Measurements from ENCODE around the gene MCM3AP. TPM values are rescaled to one million over a fixed set of nuclear protein-coding genes. Genes with fewer than 3 reads are reported as not detected.

MCM3AP gene
- total and polyA plus RNA-seq, 7 donors, result 16.9 to 92.8 (median 48.9) TPM

- intact Hi-C loops (cut with DNase I), result no loop called here
- Histone ChIP-seq H3K27me3 (no peaks in the 10 kb centered on the region), H3K9me3 (no peaks in the 10 kb centered on the region), H3K4me1 (no peaks in the 10 kb centered on the region), H3K4me3 (no peak overlapping the region), H3K36me3 (peaks cover 54 to 98% (median 72%) of the 10 kb centered on the region in 4 donors), H3K27ac (no peak overlapping the region)
- 87 to 89% methylated on average over 26 of the region's 26 CpGs for WGBS, 2 donors
- no peak for DNase-seq
- no peak for TF ChIP-seq POLR2AphosphoS5 (IDR thresholded peaks at IDR 0.05)
- TF ChIP-seq CTCF (IDR thresholded peaks at IDR 0.05), result no peak
- no peak for TF ChIP-seq POLR2A (IDR thresholded peaks at IDR 0.05)
- TF ChIP-seq EP300 (IDR thresholded peaks at IDR 0.05), result no peak
These were observed 19.5 kb downstream of the MCM3AP start for GRCh38 chr21:46265736-46266525.

DNA sequence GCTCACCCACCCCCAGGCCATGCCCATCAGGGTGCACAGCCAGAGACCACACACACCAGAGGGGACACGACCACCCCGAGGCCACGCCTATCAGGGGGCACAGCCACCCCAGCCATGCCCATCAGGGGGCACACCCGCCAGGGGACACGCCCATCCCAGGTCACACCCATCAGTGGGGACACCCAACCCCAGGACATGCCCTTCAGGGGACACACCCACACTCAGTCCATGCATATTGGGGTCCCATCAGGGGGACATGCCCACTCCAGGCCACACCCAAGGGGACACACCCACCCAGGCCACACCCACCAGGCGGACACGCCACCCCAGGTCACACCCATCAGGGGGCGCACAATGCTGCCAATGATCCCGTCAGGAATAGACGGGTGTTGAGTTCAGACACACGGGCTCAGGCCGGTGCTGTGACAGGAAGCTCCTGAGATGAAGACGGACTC, 20.7 kb downstream of the MCM3AP start:
- Histone ChIP-seq H3K4me1 (no peaks in the 10 kb centered on the region), H3K36me3 (peaks cover 59 to 98% (median 75%) of the 10 kb centered on the region in 4 donors), H3K4me3 (no peak overlapping the region), H3K27ac (no peak overlapping the region), H3K27me3 (no peaks in the 10 kb centered on the region), H3K9me3 (no peaks in the 10 kb centered on the region)
- no peak for DNase-seq
- intact Hi-C loops (cut with DNase I), result no loop called here
- no peak for TF ChIP-seq EP300 (IDR thresholded peaks at IDR 0.05)
- TF ChIP-seq POLR2AphosphoS5 (IDR thresholded peaks at IDR 0.05), result no peak
- no peak for TF ChIP-seq CTCF (IDR thresholded peaks at IDR 0.05)
- TF ChIP-seq POLR2A (IDR thresholded peaks at IDR 0.05), result no peak
- 73 to 85% methylated on average over 13 of the region's 13 CpGs for WGBS, 2 donors

DNA sequence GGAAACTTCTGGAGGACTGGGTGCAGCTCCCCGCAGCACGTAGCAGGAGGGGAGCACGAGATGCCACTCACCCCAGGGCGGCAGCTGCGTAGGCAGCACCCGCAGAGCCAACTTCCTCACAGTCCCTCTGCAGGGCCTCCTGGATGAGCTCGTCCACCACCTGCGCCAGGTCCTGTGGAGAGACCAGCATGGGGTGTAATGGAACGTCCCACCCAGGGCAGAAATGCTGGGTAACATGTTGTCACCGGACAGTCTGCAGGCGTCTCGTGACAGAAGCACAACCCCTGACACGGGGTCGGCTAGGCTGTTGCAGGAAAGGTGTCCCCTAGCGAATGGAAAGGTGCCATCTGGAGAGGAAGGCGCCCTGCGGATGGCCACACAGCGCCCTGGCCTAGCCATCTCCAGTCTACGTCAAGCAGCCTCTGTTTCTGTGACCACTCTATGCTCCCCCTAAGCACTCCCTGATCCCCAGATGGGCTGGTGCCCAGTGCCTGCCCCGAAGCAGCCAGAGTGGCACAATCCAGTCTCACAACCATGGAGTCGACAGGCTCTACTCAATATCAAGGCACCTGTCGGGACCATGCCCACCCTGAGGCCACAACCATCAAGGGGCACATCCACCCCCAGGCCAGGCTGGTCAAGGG, 21.2 kb downstream of the MCM3AP start:
- 95 to 96% methylated on average over 22 of the region's 22 CpGs for WGBS, 2 donors
- Histone ChIP-seq H3K27ac (no peak overlapping the region), H3K9me3 (no peaks in the 10 kb centered on the region), H3K27me3 (no peaks in the 10 kb centered on the region), H3K4me3 (no peak overlapping the region), H3K4me1 (no peaks in the 10 kb centered on the region), H3K36me3 (peaks cover 54 to 98% (median 74%) of the 10 kb centered on the region in 4 donors)
- no peak for DNase-seq
- intact Hi-C loops (cut with DNase I), result no loop called here
- TF ChIP-seq POLR2A (IDR thresholded peaks at IDR 0.05), result no peak
- no peak for TF ChIP-seq POLR2AphosphoS5 (IDR thresholded peaks at IDR 0.05)
- no peak for TF ChIP-seq CTCF (IDR thresholded peaks at IDR 0.05)
- TF ChIP-seq EP300 (IDR thresholded peaks at IDR 0.05), result no peak

- Histone ChIP-seq H3K36me3 (peaks cover 63 to 98% (median 83%) of the 10 kb centered on the region in 4 donors), H3K27me3 (no peaks in the 10 kb centered on the region), H3K4me1 (no peaks in the 10 kb centered on the region), H3K9me3 (no peaks in the 10 kb centered on the region), H3K4me3 (no peak overlapping the region), H3K27ac (no peak overlapping the region)
- TF ChIP-seq CTCF (IDR thresholded peaks at IDR 0.05), result no peak
- no peak for TF ChIP-seq POLR2A (IDR thresholded peaks at IDR 0.05)
- TF ChIP-seq POLR2AphosphoS5 (IDR thresholded peaks at IDR 0.05), result no peak
- TF ChIP-seq EP300 (IDR thresholded peaks at IDR 0.05), result no peak
- 92 to 96% methylated on average over 18 of the region's 18 CpGs for WGBS, 2 donors
- intact Hi-C loops (cut with DNase I), result no loop called here
- DNase-seq, result no peak
These were observed 28.9 kb downstream of the MCM3AP start for GRCh38 chr21:46256501-46256994.

Data from sigmoid colon (tissue), 7 donors.